HG02884 (cell line): ENCODE measurements around the gene CLEC17A.
"Not testable (repeated sequence)": the region's sequence is repeated elsewhere in the genome, so short reads cannot be mapped to it uniquely, and the experiment has no call there.

Experiments
- ATAC-seq: cut with Tn5 transposase; IDR thresholded peaks from one replicate; pipeline ENCODE4 v1.9.1; 2021; ENCODE audit warnings: mild to moderate bottlenecking, moderate library complexity; ENCODE audit not compliant: unreplicated experiment

Gene CLEC17A, protein sequence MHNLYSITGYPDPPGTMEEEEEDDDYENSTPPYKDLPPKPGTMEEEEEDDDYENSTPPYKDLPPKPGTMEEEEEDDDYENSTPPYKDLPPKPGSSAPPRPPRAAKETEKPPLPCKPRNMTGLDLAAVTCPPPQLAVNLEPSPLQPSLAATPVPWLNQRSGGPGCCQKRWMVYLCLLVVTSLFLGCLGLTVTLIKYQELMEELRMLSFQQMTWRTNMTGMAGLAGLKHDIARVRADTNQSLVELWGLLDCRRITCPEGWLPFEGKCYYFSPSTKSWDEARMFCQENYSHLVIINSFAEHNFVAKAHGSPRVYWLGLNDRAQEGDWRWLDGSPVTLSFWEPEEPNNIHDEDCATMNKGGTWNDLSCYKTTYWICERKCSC

DNA sequence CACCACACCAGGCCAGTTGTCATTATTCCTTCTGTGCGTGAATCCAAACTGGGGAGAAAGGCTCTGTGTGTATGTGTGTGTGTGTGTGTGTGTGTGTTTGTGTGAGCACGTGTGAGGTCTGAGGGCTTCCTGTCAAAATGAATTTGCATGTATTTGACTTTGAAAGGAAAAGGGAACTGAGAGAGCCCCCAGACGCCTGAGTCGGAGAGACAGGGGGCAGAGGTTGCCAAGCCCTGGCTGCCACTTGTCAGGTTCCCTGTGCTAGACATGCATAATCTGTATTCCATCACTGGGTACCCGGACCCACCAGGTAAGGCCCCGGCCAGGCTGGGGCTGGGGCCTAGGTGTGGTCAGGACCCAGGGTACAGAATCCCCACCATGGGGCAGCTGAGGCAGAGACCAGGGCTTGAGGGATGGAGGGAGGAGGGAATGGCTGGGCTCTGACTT is at the start of gene CLEC17A:
Gene CLEC17A (plus strand): TSS at position 191 of the 447 bp plus-strand sequence. CDS start 77 bp downstream, at position 268.
- no peak for ATAC-seq

DNA sequence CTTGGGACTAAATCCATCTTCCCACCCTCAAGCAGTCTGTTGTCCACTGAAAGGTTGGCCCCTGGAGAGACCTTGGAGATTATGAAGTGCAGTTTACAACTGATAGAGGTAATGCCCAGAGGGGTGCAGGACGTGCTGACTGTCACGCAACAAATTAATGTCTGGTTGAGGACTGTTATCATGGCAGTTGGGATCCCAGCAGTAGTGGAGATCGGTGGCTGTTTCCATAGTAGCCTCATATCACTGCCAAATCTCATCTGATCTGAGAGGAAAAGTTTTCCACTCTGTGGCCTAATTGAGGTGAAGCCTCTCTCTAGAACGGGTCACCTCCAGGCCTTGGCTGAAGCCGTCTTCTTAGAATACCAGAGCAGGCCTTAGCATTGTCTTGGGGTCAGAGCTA is 49.4 kb upstream of the CLEC17A start:
- no peak for ATAC-seq

DNA sequence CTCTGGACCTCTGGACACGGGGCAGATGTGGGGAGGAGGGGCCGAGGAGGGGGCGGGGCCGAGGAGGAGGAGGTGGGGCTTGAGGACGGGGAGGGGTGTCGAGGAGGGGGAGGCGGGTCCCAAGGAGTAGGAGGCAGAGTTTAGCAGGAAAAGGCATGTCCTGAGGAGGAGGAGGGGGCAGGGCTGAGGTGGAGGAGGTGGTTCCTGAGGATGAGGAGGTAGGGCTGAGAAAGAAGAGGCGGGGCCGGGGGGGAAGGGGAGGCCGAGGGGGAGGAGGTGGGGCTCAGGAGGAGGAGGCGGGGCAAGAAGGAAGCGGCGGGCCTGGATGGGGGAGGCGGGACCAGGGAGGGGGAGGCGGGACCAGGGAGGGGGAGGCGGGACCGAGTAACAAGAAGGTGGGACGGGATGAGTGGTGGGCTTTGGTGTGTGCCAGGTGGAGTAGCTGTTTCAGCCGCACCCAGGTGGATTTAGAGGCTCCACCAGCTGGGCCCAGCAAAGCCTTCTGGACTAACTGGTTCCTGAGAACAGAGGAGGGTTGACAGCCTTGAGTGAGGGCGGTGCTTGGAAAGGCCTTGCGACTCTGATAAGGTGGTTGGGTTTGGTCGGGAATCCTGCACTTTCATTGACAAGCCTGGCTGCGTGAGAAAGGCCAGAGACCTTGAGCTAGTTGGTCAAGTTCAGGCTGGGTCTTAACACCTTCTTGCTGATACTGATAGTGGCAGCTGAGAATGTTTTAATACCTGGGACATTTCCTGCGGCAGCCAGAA is 45.8 kb upstream of the CLEC17A start:
- ATAC-seq = no peak

- no peak for ATAC-seq
These were observed 42.0 kb upstream of the CLEC17A start for GRCh38 chr19:14540741-14541525.

- ATAC-seq = not testable (repeated sequence)
These were observed 40.9 kb upstream of the CLEC17A start for GRCh38 chr19:14541979-14542378.

GRCh38 chr19:14542711-14543328 is 40.1 kb upstream of the CLEC17A start:
- no peak for ATAC-seq

DNA sequence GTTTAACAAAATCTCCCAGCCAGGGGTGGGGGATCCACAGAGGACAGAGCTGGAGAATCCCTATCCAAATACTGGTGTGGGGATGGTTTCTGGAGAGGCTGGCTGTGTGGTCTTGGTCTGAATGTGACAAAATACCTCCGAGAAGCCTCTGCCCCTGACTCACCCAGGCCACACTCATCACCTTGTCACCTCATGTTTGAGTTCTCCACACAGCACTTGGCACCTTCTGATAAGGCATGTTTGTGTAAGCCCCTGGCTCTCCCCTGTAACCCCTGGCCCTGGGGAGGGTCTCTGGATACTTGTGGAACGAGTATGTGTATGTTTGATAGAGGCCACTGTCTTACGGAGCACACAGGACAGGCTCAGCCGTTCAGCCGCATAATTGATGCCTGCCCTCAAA is 38.8 kb upstream of the CLEC17A start:
- ATAC-seq = no peak

DNA sequence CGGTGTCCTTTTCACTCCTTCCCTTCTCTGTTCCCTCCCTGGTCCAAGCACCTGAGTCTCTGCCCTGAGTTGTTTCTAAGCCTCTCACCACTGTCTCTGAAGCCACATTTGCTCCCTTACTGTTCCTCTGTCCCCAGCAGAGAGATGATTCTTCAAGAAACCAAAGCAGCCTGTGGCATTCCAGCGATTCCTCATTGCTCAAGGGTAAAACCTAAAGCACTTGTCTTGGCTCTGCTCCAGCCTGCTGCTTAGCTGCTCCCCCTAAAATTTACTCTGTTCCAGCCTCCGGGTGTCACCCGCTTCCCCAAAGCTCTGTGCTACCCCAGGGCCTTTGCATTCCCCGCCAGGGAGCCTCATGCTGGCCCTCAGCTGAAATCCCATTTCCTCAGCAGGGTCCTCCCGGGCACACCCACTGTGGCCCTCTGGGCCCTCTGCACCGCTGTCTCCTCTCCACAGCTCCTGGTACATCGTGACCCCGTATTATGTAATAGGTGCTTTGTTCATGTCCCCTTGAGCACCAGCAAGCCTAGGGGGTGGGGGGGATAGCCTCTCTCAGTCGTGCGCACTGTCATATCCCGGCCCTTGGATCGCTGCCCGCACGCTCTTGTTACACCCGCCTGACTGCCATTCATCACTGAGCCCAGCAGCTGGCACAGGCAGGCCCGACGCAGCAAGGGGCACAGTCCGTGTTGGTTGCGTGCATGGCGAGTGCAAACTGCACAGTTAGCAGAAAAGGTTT is 37.7 kb upstream of the CLEC17A start:
- no peak for ATAC-seq

DNA sequence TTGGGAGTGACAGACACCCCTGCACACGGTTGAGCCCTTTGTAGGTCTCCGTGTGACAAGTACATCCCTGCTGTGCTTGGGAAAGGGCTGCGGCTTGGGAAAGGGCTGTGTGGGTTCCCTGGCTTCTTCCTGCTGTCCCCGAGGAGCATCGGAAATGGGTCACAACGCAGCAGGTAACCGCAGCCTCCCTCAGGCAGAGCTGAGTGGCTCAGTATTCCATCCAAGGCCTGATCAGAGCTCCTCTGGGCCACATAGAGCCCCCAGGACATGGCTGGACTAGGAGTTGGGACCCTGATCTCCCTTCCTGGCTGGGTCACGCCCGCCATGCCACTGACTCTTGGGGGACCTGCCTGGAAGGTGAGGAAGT is 37.2 kb upstream of the CLEC17A start:
- ATAC-seq = no peak

DNA sequence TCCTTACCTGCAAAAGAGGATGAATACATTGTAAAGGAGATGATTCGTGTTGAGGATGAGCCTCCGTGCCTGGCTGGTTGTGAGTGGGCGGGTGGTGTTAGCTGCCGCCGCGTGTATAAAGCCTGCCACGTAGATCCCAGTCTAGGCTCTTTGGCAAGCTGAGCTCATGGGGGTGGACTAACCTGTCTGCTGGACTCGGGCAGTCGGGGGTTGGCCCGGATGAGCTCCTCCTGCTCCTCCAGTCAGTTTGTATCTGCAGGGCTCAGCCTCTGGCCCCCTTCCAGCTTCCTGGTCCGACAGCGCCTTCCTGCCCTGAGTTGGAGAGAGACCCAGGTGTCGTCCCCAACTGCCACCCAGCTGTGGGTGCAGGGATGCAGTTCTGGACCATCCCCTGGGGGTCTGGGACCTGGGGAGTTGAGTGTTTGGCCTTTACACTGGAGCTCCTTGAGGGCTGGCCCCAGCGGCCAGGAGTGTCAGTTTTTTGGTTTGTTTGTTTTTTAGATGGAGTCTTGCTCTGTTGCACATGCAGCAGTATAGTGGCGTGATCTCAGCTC is 32.6 kb upstream of the CLEC17A start:
- ATAC-seq = no peak

DNA sequence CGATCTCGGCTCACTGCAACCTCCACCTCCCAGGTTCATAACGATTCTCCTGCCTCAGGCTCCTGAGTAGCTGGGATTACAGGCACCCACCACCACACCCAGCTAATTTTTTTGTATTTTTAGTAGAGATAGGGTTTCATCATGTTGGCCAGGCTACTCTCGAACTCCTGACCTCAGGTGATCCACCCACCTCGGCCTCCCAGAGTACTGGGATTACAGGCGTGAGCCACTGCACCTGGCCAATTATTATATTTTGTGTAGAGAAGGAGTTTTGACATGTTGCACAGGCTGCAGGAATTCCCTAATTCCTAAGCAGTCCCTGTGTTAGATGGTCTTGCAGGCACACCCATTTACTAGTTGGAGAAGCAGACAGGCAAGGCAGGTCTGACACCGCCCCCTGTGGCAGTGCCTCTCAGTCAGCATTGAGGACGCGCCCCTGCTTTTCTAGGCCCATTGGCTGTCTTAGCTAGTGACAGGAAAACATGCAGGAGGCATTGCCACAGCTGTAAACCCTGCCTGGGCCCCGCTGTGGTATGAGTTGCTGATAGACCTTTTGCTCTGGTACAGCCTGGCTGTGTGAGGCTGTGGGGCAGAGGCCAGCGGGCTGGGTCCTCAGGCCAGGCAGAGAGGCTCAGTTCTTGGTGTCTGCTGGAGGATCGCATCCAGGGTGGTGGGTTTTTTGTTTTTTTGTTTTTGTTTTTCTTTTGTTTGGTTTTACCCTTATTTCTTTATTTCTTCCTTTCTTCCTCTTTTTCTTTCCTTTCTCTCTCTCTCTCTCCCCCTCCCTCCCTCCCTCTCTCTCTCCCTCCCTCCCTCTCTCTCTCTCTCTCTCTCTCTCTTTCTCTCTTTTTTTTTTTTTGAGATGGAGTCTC is 31.5 kb upstream of the CLEC17A start:
- not testable (repeated sequence) for ATAC-seq

- not testable (repeated sequence) for ATAC-seq
These were observed 30.9 kb upstream of the CLEC17A start for GRCh38 chr19:14552006-14552360.

DNA sequence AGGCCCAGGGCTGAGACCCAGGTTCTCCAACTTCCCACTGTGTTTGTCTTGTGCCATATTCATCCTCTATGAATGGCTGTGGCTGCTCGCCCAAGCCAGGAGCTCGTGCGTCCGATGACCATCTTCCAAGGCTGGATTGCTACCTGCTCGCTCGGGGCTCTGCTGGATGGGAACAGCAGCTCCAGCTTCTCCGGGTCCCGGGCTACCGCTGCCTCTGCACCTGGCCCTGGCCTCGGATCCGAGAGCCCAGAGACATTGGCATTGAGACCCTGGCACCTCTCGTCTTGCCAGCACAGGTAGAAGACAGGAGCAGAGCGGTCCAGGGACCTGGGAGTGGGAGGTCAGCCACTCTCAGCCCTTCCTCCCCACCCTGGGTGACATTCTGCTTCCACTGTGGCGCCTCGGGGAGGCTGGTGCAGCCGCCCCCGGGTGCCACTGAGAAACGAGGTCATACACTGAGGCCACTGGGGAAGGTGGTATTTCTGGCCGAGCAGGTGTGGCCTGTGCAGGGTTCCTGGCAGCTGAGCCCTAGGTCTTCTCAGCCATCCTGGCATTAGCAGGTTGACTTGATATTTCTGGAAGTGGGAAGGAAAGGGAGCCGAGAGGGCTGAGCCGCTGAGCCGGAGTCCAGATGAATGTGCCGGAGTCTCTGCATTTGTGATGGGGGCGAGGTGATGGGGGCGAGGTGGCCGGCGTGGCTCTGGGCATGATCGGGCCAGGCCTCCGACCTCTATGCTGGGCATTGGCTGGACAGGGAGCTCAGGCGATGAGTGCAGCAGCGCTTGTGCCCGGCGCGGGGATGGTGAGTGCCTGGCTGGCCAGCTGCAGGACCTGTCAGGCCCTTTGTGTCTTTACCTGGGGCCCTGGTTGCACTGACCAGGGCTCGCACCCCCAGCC is 29.6 kb upstream of the CLEC17A start:
- no peak for ATAC-seq

DNA sequence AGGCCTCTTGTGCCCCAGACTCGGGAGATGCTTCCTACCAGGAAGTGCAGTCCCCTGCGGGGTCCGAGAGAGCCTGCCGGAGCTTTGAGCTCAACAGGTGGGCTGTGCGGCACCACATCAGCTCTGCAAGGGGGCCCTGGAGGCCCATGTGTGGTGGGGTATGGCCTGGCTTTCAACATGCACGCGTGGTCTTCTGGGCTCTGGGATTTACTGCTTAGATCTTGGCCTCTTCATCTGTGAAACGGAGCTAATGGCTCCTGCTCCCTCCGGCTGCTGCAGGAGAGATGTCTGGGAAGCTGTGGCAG is 29.0 kb upstream of the CLEC17A start:
- no peak for ATAC-seq

- no peak for ATAC-seq
These were observed 28.5 kb upstream of the CLEC17A start for GRCh38 chr19:14554382-14554812.

- no peak for ATAC-seq
These were observed 26.8 kb upstream of the CLEC17A start for GRCh38 chr19:14555918-14556661.

DNA sequence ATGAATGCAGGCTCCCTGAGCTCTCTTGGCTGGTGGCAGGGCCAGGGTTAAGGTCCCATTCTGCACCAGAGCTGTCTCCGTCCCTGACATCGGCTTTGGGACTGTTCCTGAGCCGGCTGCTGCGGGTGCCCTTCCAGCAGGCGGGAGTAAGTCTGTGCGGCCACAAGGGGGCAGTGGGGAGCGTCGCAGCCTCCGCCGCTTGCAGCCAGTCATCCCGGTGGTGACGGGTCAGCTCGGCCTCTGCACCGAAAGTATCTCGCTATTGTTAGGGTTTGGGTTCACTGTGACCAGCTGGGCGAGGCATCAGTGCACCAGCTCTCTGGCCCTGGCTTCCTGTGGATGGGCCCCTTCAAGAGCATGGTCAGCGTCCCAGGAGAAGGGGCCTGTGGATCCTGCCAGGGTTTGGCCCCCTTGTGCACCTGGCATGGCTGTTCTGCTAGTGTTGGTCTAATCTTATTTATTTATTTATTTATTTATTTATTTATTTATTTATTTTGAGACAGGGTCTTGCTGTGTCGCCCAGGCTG is 26.2 kb upstream of the CLEC17A start:
- no peak for ATAC-seq
